ENCODE measurements around the gene TMEM167B. TPM values are rescaled to one million over a fixed set of nuclear protein-coding genes. Genes with fewer than 3 reads are reported as not detected.
A peak's percentile ranks its signal among the peaks of the same experiment; 100 is the strongest.

TMEM167B gene
- total and polyA plus RNA-seq, 2 donors, result 32.8 to 43.1 TPM

DNA sequence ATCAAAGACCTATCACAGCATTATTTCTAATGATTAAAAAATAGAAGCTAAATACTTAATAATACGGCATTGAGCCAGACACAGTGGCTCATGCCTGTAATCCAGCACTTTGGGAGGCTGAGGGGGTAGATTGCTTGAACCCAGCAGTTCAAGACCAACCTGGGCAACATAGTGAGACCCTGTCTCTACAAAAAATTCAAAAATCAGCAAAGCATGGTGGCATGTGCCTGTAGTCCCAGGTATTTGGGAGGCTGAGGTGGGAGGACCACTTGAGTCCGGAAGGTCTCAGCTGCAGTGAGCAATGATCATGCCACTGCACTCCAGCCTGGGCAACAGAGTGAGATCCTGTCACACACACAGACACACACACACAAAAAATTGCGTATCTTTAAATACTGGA, 25.4 kb upstream of the TMEM167B start:
- DNase-seq (ENCODE audit: extremely low spot score), result no peak
- H3K4me1 ChIP-seq (ENCODE audit: insufficient read depth), result no peaks in the 10 kb centered on the region
- H3K4me3 ChIP-seq (ENCODE audit: low read depth, low read length), result no peak overlapping the region
- no peaks in the 10 kb centered on the region for H3K36me3 ChIP-seq (ENCODE audit: insufficient read depth)
- H3K27ac ChIP-seq (ENCODE audit: low read depth), result no peak overlapping the region
- 97% methylated on average over 3 of the region's 3 CpGs for WGBS

- Histone ChIP-seq H3K4me1 (ENCODE audit: insufficient read depth) (peaks cover under 1% of the 10 kb centered on the region), H3K4me3 (ENCODE audit: low read depth, low read length) (no peak overlapping the region), H3K27ac (ENCODE audit: low read depth) (no peak overlapping the region), H3K36me3 (ENCODE audit: insufficient read depth) (no peaks in the 10 kb centered on the region)
- 82% methylated on average over 8 of the region's 8 CpGs for WGBS
- no peak for DNase-seq (ENCODE audit: extremely low spot score)
Measured at GRCh38 chr1:109067883-109068282, 22.7 kb upstream of the TMEM167B start.

DNA sequence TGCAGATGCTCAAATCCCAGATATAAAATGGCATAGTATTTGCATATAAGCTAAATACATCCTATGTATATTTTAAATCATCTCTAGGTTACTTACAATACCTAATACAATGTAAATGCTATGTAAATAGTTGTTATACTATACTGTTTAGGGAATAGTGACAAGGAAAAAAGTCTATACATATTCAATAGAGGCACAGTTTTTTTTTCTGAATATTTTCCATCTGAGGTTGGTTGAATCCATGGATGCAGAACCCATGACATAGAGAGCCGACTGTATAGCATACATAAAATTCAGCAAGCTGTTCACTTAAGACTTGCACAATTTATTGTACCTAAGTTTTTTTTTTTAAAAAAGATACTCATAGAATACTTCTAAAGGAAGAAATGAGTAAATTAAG, 21.3 kb upstream of the TMEM167B start:
- Histone ChIP-seq H3K27ac (ENCODE audit: low read depth) (no peak overlapping the region), H3K4me3 (ENCODE audit: low read depth, low read length) (no peak overlapping the region), H3K4me1 (ENCODE audit: insufficient read depth) (peaks cover 1% of the 10 kb centered on the region), H3K36me3 (ENCODE audit: insufficient read depth) (no peaks in the 10 kb centered on the region)
- no peak for DNase-seq (ENCODE audit: extremely low spot score)
- WGBS, result 87% methylated on average over 1 of the region's 1 CpG

GRCh38 chr1:109075531-109076490, 14.8 kb upstream of the TMEM167B start, which contains the start of gene TAF13:
TSS of gene TAF13 (minus strand) at chr1:109076003. CDS start at chr1:109075947, 56 bp downstream.
- WGBS, result 5% methylated on average over 39 of the region's 39 CpGs
- peak within 1 kb of the TSS; percentile 51 for H3K4me3 ChIP-seq (ENCODE audit: low read depth, low read length)
- peak; percentile 84 for DNase-seq (ENCODE audit: extremely low spot score)
- peak within 1 kb of the TSS; percentile 77 for H3K27ac ChIP-seq (ENCODE audit: low read depth)
- no peaks in the 10 kb centered on the region for H3K36me3 ChIP-seq (ENCODE audit: insufficient read depth)
- peaks cover 3% of the 10 kb centered on the region for H3K4me1 ChIP-seq (ENCODE audit: insufficient read depth)

DNA sequence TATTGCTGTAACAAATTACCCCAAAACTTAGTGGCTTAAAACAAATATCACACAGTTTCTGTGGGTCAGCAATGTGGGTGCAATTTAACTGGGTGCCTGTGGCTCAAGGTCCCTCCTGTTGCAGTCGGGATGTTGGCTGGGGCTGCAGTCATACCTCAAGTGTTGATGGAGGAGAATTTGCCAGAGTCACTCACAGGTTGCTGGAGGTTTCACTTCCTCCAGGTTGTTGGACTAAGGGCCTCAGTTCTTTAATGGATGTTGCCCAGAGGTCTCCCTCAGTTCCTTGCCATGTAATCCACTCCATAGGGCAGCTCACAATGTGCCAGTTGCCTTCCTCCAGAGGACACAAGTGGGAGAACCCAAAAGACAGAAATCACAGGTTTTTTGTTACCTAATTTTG, 12.2 kb upstream of the TMEM167B start:
- DNase-seq (ENCODE audit: extremely low spot score), result no peak
- Histone ChIP-seq H3K36me3 (ENCODE audit: insufficient read depth) (no peaks in the 10 kb centered on the region), H3K4me3 (ENCODE audit: low read depth, low read length) (no peak overlapping the region), H3K4me1 (ENCODE audit: insufficient read depth) (peaks cover 2% of the 10 kb centered on the region), H3K27ac (ENCODE audit: low read depth) (no peak overlapping the region)
- 94% methylated on average over 1 of the region's 1 CpG for WGBS

- no peak overlapping the region for H3K27ac ChIP-seq (ENCODE audit: low read depth)
- WGBS, result over 99% methylated on average over 2 of the region's 2 CpGs
- DNase-seq (ENCODE audit: extremely low spot score), result no peak
- H3K36me3 ChIP-seq (ENCODE audit: insufficient read depth), result no peaks in the 10 kb centered on the region
- no peak overlapping the region for H3K4me3 ChIP-seq (ENCODE audit: low read depth, low read length)
- peaks cover 2% of the 10 kb centered on the region for H3K4me1 ChIP-seq (ENCODE audit: insufficient read depth)
Measured at GRCh38 chr1:109079240-109079622, 11.3 kb upstream of the TMEM167B start.

- 76% methylated on average over 5 of the region's 5 CpGs for WGBS
- Histone ChIP-seq H3K36me3 (ENCODE audit: insufficient read depth) (no peaks in the 10 kb centered on the region), H3K4me1 (ENCODE audit: insufficient read depth) (peaks cover 2% of the 10 kb centered on the region), H3K4me3 (ENCODE audit: low read depth, low read length) (no peak overlapping the region), H3K27ac (ENCODE audit: low read depth) (no peak overlapping the region)
- DNase-seq (ENCODE audit: extremely low spot score), result no peak
Measured at GRCh38 chr1:109080441-109081082, 10.0 kb upstream of the TMEM167B start.

DNA sequence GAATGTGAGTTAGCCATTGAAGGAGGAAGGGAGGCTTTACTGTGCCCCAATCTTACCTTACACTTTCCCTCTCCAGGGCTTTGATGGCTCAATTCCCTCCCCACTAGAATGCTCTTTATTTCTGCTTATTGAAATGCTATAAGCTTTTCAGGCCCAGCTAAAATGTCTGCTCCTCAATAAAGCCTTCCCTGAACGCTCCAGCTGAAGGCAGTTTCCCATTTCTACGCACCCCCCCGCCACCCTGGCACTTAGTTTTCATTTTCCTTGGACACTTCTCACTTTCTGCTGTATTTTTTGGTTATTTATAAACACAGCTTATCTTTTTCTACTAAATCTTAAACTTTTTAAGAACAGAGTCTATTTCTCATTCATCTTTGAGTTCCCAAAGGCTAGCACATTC, 7.1 kb upstream of the TMEM167B start:
- DNase-seq (ENCODE audit: extremely low spot score), result no peak
- Histone ChIP-seq H3K36me3 (ENCODE audit: insufficient read depth) (no peaks in the 10 kb centered on the region), H3K4me3 (ENCODE audit: low read depth, low read length) (no peak overlapping the region), H3K27ac (ENCODE audit: low read depth) (no peak overlapping the region), H3K4me1 (ENCODE audit: insufficient read depth) (no peaks in the 10 kb centered on the region)
- 79% methylated on average over 3 of the region's 3 CpGs for WGBS

DNA sequence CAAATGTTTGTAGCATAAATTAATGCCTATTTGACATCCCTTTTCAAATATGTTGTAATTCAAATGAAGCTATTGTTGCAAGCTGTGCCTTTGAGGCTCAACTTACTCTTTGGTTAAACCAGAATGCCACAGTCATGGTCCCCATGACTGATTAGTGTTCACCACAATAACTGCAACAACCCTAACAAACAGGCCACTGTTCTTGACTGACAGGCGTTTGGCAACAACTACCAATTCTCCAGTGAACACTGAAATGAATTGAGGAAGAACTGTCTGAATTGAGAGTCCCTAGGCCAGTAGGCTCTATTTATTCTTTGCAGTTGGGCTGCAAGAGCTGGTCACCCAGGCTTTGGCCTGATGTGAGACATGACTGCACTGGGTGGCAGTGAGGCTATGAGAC, 6.6 kb upstream of the TMEM167B start:
- Histone ChIP-seq H3K4me1 (ENCODE audit: insufficient read depth) (no peaks in the 10 kb centered on the region), H3K27ac (ENCODE audit: low read depth) (no peak overlapping the region), H3K36me3 (ENCODE audit: insufficient read depth) (no peaks in the 10 kb centered on the region), H3K4me3 (ENCODE audit: low read depth, low read length) (no peak overlapping the region)
- 53% methylated on average over 1 of the region's 1 CpG for WGBS
- DNase-seq (ENCODE audit: extremely low spot score), result no peak

- 85% methylated on average over 13 of the region's 13 CpGs for WGBS
- Histone ChIP-seq H3K27ac (ENCODE audit: low read depth) (no peak overlapping the region), H3K36me3 (ENCODE audit: insufficient read depth) (no peaks in the 10 kb centered on the region), H3K4me1 (ENCODE audit: insufficient read depth) (no peaks in the 10 kb centered on the region), H3K4me3 (ENCODE audit: low read depth, low read length) (no peak overlapping the region)
- DNase-seq (ENCODE audit: extremely low spot score), result no peak
Measured at GRCh38 chr1:109084563-109085517, 5.7 kb upstream of the TMEM167B start.

DNA sequence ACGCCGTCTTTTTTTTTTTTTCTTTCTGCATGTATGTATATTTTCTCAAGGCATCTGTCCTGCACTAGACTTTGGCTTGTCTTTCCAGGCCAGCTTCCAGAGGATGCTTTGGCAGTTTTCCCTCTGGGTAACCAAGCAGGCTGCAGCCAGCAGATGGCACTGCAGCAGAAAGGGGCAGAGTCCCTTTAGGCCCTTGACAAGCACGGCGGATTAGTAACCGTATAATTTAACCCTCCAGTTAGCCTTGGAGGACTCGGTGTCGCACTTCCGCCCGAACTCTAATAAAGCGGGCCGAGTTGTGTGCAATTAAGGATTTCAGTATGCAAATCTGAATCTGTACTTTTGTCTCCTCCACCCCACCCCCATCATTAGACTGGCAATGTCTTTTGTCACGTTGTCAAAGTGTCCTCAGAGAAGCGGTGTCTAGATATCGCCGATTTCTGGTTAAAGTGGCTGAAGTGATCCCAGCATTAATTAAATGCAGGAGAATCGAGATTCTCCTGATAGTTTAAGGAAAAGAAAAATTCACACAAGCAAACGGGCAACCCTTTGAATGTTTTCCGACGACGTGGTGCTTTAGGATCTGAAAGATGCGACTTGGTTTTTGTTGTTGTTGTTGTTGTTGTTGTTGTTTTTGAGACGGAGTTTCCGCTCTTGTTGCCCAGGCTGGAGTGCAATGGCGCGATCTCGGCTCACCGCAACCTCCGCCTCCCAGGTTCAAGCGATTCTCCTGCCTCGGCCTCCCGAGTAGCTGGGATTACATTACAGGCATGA, 1.1 kb upstream of the TMEM167B start:
- no peak overlapping the region for H3K4me3 ChIP-seq (ENCODE audit: low read depth, low read length)
- H3K36me3 ChIP-seq (ENCODE audit: insufficient read depth), result peaks cover 2% of the 10 kb centered on the region
- H3K4me1 ChIP-seq (ENCODE audit: insufficient read depth), result no peaks in the 10 kb centered on the region
- DNase-seq (ENCODE audit: extremely low spot score), result no peak
- 52% methylated on average over 31 of the region's 31 CpGs for WGBS
- no peak overlapping the region for H3K27ac ChIP-seq (ENCODE audit: low read depth)

DNA sequence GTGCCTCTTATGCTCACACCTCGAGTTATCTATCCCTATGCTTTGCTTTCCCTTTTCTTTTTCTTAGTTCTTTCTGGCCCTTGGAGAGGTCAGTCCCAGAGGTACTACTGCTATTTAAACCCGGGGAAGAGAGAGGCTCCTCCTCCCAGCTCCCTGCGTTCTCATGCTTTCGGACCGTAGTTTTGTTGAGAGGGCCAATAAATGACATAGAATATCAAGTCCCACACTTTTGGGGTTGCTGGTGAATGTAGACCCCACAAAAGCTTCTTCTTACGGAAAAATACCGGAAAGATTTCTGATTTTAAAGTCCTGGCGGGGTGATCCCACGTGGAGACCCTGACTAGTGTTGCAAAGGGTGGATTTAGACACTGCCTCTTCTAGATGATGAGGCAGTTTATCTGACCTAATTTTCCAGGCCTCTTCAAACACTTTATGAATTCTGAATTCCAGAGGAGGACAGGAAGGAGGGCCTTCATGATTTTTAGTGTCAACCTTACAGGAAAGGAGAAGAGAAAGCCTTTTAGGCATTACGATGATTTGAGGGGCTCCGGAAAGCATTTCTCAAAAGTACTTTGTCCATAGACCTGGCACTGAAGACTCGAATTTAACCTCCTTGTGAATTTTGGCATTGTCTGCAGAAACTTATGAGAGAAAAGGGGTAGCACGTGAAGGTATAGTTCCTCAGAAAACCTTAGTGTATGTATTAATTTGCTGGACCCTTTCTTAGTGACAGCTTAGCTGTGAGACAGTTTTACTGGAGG, 694 bp downstream of the TMEM167B start:
- H3K4me1 ChIP-seq (ENCODE audit: insufficient read depth), result no peaks in the 10 kb centered on the region
- peaks cover 2% of the 10 kb centered on the region for H3K36me3 ChIP-seq (ENCODE audit: insufficient read depth)
- no peak for DNase-seq (ENCODE audit: extremely low spot score)
- WGBS, result 4% methylated on average over 13 of the region's 13 CpGs
- peak overlapping the region; percentile 97 for H3K27ac ChIP-seq (ENCODE audit: low read depth)
- peak overlapping the region; percentile 75 for H3K4me3 ChIP-seq (ENCODE audit: low read depth, low read length)

All from urinary bladder (tissue), 4 donors.